Epithelial cell of prostate (primary cell): ENCODE measurements around the gene PLOD2.

Source experiments
- DNase-seq: peaks from one replicate; pipeline ENCODE4 v3.0.0-alpha.2; 2011; ENCODE audit warnings: low read depth, low spot score
- H3K27ac ChIP-seq: fragments of 450-650 bp; 2 replicates; pipeline ENCODE4 v1.5.1; 2017; ENCODE audit warnings: mild to moderate bottlenecking

PLOD2 gene

GRCh38 chr3:146166826-146167225, 5.8 kb upstream of the PLOD2 start:
- peak overlapping the region; percentile 76 for H3K27ac ChIP-seq
- DNase-seq = no peak

DNA sequence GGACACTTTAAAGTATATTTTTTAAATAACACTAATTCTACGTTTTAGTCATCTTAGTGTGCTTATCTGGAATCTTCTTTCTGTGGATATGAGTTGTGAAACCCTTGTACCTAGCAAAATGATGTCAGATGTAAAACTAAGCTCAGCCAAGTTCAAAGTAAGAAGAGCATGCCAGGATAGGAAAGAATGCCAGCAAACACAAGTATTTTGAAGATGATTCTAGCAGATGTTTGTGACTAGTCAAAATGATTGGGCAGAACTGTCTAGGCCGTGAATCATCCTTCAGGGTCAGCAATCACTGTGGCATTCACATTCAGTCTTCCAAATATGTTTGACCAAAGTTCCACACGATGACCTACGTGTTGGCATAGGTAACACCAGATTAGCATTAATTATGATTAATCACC, 5.4 kb upstream of the PLOD2 start:
- DNase-seq = peak; percentile 41
- peak overlapping the region; percentile 76 for H3K27ac ChIP-seq

DNA sequence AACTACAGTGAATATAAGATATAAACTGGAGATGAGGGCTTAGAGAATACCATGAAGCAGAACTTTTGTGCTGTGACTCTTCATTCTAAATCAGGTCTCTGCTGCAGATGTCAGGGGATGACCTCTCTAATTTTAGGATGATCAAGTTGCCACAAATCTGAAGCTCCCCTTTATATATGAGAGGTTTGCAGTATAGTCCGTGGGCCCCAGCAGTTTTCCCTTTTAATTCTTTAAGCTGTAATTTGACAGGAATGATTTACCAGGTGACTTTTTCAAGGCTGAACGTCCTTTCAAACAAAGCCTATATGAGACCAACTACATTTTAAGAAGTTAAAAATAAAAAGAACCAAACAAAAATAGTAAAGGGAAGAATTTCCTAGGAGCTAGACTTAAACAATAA, 4.9 kb upstream of the PLOD2 start:
- peak overlapping the region; percentile 76 for H3K27ac ChIP-seq

GRCh38 chr3:146164971-146165769, 4.2 kb upstream of the PLOD2 start:
- H3K27ac ChIP-seq = peak overlapping the region; percentile 76
- DNase-seq = no peak

More for the DNA sequence above, 4.9 kb upstream of the PLOD2 start:
- no peak for DNase-seq

GRCh38 chr3:146164506-146164905, 3.5 kb upstream of the PLOD2 start:
- no peak for DNase-seq
- peak overlapping the region; percentile 76 for H3K27ac ChIP-seq

DNA sequence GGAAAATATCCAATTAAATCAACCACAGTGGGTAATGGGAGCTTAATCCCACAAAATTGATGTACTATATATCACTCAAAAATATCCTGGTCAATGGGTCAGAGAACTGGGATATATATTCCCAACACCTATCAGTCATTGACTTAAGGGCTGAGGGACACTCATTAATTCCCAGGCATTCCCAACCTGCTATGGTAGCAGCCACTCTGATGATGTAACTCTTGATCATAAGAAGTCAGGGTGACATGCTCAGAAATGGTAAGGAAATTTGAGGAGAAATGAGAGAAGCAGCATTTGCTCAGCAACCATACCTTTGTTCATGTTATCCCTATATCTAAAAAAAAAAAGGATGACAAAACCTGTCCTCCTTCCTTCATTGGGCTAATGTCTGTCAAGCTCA, 3.1 kb upstream of the PLOD2 start:
- H3K27ac ChIP-seq = peak overlapping the region; percentile 76
- no peak for DNase-seq

- peak overlapping the region; percentile 76 for H3K27ac ChIP-seq
- peak; percentile 65 for DNase-seq
Observed at GRCh38 chr3:146163584-146163983, 2.6 kb upstream of the PLOD2 start.

DNA sequence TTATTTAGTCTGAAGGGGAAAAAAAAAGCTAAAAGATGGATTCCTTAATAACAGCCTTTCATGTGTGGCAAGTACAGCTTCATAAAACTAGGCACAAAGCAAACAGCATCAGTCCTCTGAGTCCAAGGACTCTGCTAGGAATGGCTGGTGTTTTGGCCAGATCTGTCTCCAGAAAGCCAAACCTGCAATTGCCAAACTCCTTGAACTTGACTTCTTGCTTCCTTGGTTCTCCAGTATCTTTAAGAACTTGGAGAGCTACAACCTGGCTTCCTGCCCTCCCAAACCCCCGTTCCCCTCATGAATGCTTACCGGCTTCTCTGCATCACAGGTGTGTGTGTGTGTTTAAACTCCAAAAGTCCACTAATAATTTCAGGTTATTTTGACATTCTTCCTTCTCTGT, 1.6 kb upstream of the PLOD2 start:
- DNase-seq = no peak
- H3K27ac ChIP-seq = peak overlapping the region; percentile 70

DNA sequence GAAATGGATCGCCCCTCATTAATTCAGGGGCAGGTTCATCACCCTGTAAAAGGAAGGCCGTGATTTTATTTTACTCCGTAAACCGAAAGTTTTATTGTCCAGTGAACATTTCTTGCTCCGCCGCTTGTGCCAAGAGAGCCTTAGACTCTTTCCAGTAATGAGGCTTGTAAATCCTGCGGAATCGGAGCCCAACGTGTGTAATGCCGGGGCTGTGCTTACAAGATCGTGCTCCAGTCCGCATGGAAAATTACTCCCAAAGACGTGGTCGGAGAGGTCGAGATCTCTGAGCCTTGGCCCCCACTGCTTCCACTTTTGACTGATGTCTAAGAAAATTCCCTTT, 649 bp upstream of the PLOD2 start:
- H3K27ac ChIP-seq = peak overlapping the region; percentile 70
- no peak for DNase-seq

GRCh38 chr3:146160321-146160963, 542 bp downstream of the PLOD2 start:
- peak overlapping the region; percentile 70 for H3K27ac ChIP-seq
- DNase-seq = no peak

DNA sequence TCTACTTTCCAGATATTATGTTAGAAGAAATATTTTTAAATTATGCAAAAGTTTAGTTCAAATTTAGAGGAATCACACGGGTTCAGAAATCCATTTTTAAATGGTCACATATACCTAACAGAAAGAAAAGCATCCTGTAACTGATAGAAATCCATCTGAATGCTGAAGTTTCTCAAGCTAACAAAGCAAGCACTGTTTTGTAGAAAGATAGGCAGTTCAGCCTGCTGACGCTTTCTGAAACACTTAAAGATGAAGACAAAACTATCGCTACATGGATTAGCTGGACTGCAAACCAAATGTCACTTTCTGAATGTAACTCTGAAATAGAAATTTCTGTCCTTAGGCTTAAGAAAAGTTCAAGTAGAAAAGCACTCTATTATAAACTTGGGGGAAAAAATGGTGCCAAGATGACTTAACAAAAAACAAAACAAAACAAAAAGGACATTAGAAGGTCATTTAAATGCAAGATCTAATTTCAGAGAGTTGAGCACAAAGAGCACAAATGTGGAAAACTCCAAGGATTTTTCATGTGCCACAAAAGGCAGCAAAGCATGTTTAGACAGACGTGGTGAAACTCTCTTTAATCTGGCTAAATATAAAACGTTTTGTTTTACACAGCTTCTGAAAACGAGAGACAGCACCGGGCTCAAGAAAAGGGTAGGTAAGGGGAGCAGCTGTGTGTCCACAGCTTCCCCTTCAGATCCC, 1.2 kb downstream of the PLOD2 start:
- DNase-seq = no peak
- peak overlapping the region; percentile 70 for H3K27ac ChIP-seq

GRCh38 chr3:146159037-146159436, 1.9 kb downstream of the PLOD2 start:
- H3K27ac ChIP-seq = no peak overlapping the region
- DNase-seq = no peak

GRCh38 chr3:146157325-146158060, 3.5 kb downstream of the PLOD2 start:
- no peak overlapping the region for H3K27ac ChIP-seq
- no peak for DNase-seq

- DNase-seq = no peak
- no peak overlapping the region for H3K27ac ChIP-seq
Observed at GRCh38 chr3:146156666-146157314, 4.2 kb downstream of the PLOD2 start.

- DNase-seq = no peak
- no peak overlapping the region for H3K27ac ChIP-seq
Observed at GRCh38 chr3:146156095-146156494, 4.9 kb downstream of the PLOD2 start.

GRCh38 chr3:146154995-146155394, 6.0 kb downstream of the PLOD2 start:
- H3K27ac ChIP-seq = no peak overlapping the region
- no peak for DNase-seq

DNA sequence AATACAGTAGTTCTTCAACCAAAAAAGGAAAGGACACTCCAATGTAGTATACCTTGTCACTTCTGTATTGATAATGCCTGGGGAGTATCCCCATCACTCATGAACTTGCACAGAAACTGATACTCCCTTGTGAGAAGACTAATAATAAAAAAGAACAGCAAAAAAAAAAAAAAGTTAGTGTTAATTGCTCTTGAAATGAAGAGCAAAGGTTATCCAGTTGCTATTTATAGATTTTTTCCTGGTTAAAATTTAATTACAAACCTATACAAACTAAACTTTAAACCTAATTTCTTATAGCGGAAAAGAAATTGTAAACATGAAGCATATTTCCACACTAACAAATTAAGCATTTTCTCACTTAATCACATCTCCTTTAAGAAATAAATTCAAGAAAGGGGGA, 6.7 kb downstream of the PLOD2 start:
- H3K27ac ChIP-seq = no peak overlapping the region
- DNase-seq = no peak

DNA sequence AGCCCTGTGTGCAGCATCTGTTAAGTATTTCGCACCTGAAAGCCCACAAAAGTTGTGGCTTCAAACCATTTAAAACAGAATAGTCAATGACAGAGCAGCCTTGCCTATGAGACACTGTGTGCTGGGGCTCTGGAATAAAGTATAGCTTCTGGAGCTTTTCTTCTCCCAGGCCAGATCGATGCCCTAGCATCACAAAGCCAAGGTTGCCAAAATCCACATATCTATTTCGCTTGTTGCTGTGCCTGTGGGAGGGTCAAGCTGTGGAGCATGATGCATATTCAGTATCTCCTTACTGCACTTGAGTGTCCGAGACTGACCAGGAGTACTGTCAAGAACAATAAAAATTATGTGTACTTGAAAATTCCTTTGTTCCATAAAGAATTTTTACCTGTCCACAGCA, 7.6 kb downstream of the PLOD2 start:
- DNase-seq = no peak
- no peak overlapping the region for H3K27ac ChIP-seq

GRCh38 chr3:146152834-146153233, 8.2 kb downstream of the PLOD2 start:
- no peak overlapping the region for H3K27ac ChIP-seq

DNA sequence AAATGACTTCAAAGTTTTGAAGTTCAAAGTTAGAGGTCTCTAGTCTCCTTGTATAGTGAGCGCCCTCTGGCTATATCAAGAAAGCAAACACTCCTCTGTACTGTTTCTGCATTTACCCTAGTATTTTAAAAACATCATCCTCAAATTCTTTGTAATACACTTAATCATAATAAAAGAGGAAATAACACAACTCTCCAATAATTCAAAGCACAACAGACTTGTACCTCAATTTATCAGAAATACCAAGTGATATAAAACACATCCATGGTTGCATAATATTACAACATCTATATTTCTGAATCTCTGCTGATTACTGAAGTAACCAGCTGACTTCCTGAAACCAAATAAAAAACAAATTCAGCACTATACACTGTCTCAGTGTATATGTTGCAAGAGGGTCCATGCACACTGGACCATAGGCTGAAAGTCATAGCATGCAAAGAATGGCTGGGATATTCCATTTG, 12.5 kb downstream of the PLOD2 start:
- no peak for DNase-seq
- H3K27ac ChIP-seq = peak overlapping the region; percentile 6

More at GRCh38 chr3:146152834-146153233, 8.2 kb downstream of the PLOD2 start:
- DNase-seq = no peak
